Gastroesophageal sphincter (tissue), 3 donors: ENCODE data around the gene PNP.

ENCODE experiments used
- EP300 ChIP-seq: sonication (generic); formaldehyde crosslinking; IDR thresholded peaks from one replicate; pipeline ENCODE4 v1.6.1; 2017; ENCODE audit warnings: antibody characterized with exemption, mild to moderate bottlenecking
- POLR2A ChIP-seq, 2 donors: fragments of 450-650 bp; IDR thresholded peaks; one replicate each; pipeline ENCODE4 v1.6.1; 2017; ENCODE audit warnings: antibody characterized with exemption in 2 of 2, mild to moderate bottlenecking in 2 of 2, moderate library complexity in 1 of 2
- POLR2AphosphoS5 ChIP-seq: sonication (generic); formaldehyde crosslinking; IDR thresholded peaks from one replicate; pipeline ENCODE4 v1.6.1; 2017; ENCODE audit warnings: antibody characterized with exemption
- TF ChIP-seq, protein P1 (sequence below), 4 experiments: fragments of 200-600 bp in 2 of 4; fragments of 450-650 bp in 2 of 4; sonication (generic) in 1 of 4; IDR thresholded peaks; one replicate each; pipeline ENCODE4 v1.5.1; 2017 to 2019; ENCODE audit warnings: antibody characterized with exemption in 4 of 4, mild to moderate bottlenecking in 2 of 4, moderate library complexity in 2 of 4

DNA sequence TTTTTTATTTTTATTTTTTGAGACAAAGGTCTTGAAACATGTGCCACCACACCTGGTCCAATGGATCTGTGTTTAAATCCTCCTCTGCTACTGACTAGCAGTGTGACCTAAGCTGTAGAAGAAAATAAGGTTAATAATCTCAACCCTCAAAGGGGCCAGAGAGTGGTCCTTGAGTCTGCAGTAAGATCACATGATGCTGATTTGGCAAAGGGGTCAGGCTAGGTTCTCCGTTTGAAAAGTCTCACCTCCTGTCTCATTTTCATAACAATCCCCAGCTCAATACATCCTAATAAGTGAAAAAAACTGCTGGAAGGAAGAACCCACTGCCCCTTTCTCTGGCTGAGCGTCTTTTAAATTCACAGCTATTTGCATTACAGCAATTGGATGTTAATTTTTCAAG lies 47.9 kb upstream of the PNP start:
- TF ChIP-seq, protein P1, sequence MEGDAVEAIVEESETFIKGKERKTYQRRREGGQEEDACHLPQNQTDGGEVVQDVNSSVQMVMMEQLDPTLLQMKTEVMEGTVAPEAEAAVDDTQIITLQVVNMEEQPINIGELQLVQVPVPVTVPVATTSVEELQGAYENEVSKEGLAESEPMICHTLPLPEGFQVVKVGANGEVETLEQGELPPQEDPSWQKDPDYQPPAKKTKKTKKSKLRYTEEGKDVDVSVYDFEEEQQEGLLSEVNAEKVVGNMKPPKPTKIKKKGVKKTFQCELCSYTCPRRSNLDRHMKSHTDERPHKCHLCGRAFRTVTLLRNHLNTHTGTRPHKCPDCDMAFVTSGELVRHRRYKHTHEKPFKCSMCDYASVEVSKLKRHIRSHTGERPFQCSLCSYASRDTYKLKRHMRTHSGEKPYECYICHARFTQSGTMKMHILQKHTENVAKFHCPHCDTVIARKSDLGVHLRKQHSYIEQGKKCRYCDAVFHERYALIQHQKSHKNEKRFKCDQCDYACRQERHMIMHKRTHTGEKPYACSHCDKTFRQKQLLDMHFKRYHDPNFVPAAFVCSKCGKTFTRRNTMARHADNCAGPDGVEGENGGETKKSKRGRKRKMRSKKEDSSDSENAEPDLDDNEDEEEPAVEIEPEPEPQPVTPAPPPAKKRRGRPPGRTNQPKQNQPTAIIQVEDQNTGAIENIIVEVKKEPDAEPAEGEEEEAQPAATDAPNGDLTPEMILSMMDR (IDR thresholded peaks at IDR 0.05) = no peak
- TF ChIP-seq POLR2AphosphoS5 (no peak), EP300 (no peak), POLR2A (IDR thresholded peaks at IDR 0.05) (no peak)
